ENCODE measurements around the gene NR3C2.

NR3C2 gene

DNA sequence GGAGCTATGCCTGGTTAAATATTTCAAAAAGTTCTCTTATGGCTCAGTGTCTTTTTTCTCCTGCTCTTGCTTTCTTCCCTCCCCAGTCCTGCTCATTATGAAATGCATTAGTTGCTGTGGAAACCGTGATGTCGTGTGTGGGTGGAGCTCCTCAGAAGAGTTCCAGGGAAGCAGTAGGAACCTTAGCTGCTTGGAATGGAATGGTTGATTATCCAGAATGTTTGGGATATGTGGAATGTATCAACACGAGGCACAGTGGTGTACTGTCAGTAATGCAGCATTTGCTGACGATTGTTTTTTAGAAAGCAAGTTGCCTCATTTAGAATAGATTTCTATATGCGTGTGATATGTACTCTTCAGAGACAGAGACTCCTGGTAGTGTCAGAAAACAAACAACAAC, 377.1 kb downstream of the NR3C2 start:
- DNase-seq: no peak

- DNase-seq: no peak
Measured at GRCh38 chr4:148064451-148064850, 377.8 kb downstream of the NR3C2 start.

DNA sequence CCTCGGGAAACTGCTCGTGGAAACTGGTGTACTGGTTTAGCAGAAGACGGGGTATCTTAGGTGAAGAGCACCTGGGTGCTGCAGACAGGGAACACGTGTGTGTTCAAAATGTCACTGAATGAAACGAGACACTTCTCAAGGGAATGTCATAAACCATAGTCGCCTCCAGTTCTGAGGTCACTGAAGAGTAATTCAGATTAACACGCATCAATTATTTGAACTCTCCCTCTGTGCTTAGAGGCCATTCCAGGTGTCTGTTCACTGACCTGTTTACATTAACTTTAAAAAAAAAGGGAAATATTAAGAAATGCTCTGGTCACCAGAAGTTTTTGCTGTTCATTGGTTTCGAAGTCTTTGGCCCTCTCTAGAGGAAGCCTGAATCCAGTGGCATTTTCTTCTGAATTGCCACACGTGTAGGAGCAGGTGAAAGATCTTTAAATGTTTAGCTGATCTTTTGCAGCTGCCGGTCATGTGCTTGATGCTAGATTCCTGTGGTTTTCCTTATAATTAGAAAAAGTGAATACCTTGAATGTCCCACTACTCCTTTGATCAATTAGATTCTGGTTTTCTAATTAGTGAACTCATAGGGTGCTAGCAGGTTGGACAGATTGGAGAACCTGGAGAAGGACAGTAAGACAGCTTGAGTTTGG, 379.8 kb downstream of the NR3C2 start:
- DNase-seq: no peak

DNA sequence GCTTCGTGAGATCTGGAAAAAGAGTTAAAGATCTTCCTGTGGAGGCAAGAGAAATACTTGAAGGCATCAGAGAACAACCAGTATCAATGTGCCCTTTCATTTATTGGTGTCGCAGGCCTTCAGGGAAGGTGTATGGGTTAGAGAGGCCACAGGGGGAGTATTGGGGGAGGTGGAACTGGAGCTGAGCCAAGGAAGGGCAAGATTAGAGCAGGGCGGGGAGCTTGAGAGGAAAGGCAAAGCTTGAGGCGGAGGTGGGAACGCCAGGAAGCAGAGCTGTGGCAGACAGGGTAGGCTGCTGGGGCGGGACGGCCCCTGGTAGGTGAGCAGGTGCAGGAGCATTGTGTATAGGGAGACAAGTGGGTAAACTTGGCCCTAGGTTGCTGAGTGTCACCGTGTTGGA, 380.4 kb downstream of the NR3C2 start:
- DNase-seq: no peak

- no peak for DNase-seq
Measured at GRCh38 chr4:148061141-148061481, 381.1 kb downstream of the NR3C2 start.

GRCh38 chr4:148060264-148061140, 381.7 kb downstream of the NR3C2 start:
- DNase-seq: no peak

- DNase-seq: no peak
Measured at GRCh38 chr4:148059617-148060180, 382.5 kb downstream of the NR3C2 start.

GRCh38 chr4:148057984-148058859, 384.0 kb downstream of the NR3C2 start:
- no peak for DNase-seq

DNA sequence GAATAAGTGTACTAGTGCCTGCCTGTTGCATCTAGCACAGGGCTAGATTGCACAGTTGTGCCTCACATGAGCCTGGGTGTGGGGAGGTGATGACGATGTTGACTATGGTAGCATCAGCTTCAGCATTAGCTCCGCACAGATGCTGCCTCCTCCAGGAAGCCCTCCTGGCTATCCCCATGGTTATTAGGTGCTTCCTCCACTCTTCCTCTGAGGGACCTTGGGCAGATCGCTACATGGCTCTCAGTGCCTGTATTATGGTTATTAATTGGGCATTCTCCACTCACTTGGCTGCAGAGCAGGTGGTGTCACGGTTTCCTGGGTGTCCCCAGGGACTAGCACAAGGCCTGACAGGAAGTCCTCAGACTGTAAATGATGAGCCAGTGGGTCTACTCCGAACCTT, 384.7 kb downstream of the NR3C2 start:
- no peak for DNase-seq

DNA sequence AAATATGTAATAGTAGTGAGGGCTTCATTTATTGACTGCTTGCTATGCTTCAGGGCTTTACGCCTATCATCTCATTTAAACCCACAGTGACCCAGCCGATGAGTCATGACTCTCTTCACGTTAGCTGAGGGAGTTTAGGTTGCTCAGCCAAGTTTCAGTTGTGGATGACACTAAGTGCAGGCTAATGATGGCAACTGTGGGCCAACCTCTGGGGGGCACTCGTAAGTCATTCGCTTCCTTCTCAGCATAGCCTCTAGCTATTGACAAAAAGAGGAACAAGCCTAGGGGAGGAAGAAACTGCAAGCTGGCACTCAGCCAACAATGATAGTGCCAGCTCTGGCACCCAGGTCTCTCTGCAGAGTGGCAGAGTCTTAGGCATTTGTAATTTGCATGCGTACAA, 385.3 kb downstream of the NR3C2 start:
- DNase-seq: no peak

GRCh38 chr4:148055844-148056243, 386.4 kb downstream of the NR3C2 start:
- DNase-seq: no peak

DNA sequence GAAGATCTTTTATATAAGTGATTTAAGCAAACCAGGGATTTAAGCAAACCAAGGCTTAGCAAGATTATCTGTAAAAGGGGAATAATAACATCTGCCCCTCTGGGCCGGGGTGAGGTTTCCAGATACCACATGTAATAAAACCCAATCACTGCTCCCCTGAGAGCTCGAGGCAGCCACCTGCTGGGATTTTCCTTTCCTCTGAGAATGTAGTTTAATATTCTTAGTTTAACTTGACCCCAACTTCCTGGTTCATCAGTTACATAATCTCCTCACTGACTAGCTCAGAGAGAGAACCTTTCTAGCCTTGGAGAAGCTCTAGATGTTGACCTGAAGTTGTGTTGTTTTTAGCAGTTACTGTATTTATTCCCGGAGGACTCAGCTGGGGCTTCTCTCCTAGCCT, 387.9 kb downstream of the NR3C2 start:
- DNase-seq: no peak

DNA sequence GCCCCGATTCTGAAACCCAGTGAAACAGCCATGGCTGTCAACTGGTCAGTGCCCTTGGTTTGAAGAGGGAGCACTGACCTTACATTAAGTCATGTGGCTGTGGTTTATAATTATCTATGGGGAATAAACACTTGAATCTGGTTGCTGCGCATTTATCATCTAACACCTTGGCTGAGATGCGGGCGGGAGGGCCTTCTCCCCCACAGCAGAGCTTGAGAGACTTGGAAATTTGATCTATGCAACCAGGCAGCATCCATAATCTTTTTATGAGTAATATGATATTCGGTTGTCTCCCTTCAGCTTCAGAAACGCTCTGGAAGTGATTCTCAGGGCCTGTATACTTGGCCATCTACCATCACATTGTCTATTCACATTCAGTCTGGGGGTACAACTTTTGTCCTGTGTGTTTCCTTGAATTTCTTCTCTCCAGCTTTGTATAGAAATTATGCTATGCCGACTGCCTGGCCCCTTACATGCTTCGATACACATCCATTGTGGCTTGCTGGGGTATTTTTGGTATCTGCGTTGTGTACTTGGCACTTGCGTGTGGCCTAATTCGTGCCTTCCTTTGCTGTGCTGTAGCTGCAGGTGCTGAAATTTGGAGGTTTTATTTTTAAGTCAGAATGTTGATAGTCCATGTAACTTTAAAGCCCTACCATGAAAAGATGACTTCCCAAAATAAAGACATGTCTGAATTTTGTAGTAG, 388.8 kb downstream of the NR3C2 start:
- DNase-seq: no peak

GRCh38 chr4:148052448-148052847, 389.8 kb downstream of the NR3C2 start:
- DNase-seq: no peak

GRCh38 chr4:148051403-148051802, 390.8 kb downstream of the NR3C2 start:
- no peak for DNase-seq

DNA sequence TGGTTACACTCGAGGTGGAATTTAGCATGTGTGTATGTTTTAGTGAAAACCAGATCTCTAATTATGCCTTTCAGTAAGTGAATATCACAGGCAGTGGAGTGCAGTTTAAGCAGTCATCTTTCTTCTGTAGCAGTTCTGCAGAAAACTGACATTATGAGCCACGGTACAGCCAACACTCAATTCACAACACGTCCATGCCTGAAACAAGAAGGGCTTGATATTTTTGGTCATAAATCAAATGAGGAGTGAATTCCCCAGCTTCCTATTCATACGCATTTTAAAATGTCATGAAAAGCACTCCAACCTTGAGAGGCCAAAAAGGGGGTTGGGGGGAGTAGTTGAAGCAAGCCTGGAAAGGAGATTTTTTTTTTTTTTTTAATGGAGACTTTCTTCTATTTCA, 393.6 kb downstream of the NR3C2 start:
- no peak for DNase-seq

- DNase-seq: no peak
Measured at GRCh38 chr4:148044912-148045352, 397.3 kb downstream of the NR3C2 start.

- DNase-seq: no peak
Measured at GRCh38 chr4:148044089-148044911, 397.9 kb downstream of the NR3C2 start.

- no peak for DNase-seq
Measured at GRCh38 chr4:148041606-148042329, 400.4 kb downstream of the NR3C2 start.

DNA sequence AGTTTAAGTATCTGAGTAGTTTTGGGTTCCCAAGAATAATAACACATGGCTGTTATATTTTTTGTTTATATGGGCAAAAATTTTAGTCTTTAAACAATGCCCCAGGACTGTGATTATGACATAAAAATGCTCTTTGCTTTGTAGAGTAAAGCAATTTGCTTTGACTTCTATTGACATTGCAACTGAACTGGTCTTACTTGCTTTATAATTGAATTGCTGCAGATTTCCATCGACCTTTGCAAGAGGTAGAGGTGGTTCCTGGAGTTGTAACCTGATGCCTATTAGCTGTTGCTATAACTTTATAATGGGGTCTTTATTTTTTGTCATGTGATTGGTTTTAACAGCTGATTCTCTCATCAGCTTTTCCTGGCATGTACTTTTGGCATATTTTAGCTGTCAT, 407.4 kb downstream of the NR3C2 start:
- no peak for DNase-seq

All from DMS153 (cell line).